ENCODE results near the gene ZNHIT1. TPM values are rescaled to one million over a fixed set of nuclear protein-coding genes. Genes with fewer than 3 reads are reported as not detected.

The ZNHIT1 gene
- polyA plus RNA-seq, 1 of the 3 experiments (the other 2 are of a cell fraction): 101 TPM

- TF ChIP-seq SMC3 (IDR thresholded peaks at IDR 0.05; ENCODE audit: low read depth, low read length): peak; percentile 83; the same call in 1 of the 2 replicates
- 0 out of 2 replicates have a peak, but pooled peaks have one; percentile 50 for TF ChIP-seq ZBTB33 (IDR thresholded peaks at IDR 0.05; ENCODE audit: borderline replicate concordance, low read depth)
- TF ChIP-seq CHD2 (IDR thresholded peaks at IDR 0.05; ENCODE audit: low read length, partially characterized antibody): peak; percentile 79
- TF ChIP-seq EZH2phosphoT487 (IDR thresholded peaks at IDR 0.05; ENCODE audit: borderline replicate concordance, low read depth): no peak
- no peak for TF ChIP-seq MEF2A (IDR thresholded peaks at IDR 0.05; ENCODE audit: borderline replicate concordance, low read depth)
- TF ChIP-seq SIN3A (IDR thresholded peaks at IDR 0.05; ENCODE audit: borderline replicate concordance, low read depth, low read length): peak; percentile 99
- TF ChIP-seq GABPA (IDR thresholded peaks at IDR 0.05; ENCODE audit: low read depth): peak; percentile 94
- peak; percentile 67 for TF ChIP-seq ELF1 (IDR thresholded peaks at IDR 0.05)
- TF ChIP-seq MXI1 (IDR thresholded peaks at IDR 0.05; ENCODE audit: low read depth, low read length): peak; percentile 98
- no peak; the same call in 1 of the 2 replicates for TF ChIP-seq RAD21 (IDR thresholded peaks at IDR 0.05; ENCODE audit: low read length)
- TF ChIP-seq MAX (IDR thresholded peaks at IDR 0.05; ENCODE audit: low read depth): peak; percentile 91
Observed at GRCh38 chr7:101244375-101245146, 26.6 kb downstream of the ZNHIT1 start, which contains the start of gene FIS1 (continued).

- H3K9me2 ChIP-seq: no peaks in the 10 kb centered on the region
- H3K9ac ChIP-seq: peak overlapping the region; percentile 68
- H3K4me2 ChIP-seq: peak overlapping the region; percentile 98
- H3K27ac ChIP-seq (ENCODE audit: low read depth in 2 of 2, low read length in 1 of 2): peak overlapping the region; percentile 80 to 93; a peak in 3 of 4 replicates
- H2AFZ ChIP-seq (ENCODE audit: low read depth): peak overlapping the region; percentile 73
- no peaks in the 10 kb centered on the region for H3K9me3 ChIP-seq
- WGBS (ENCODE audit: low lambda C conversion rate): 22% methylated on average over 32 of the region's 32 CpGs
- ChIA-PET POLR2A (interaction anchor here (0.6 to 2.2 kb wide), 6 partner anchors 10 to 87 kb away, joined by 3 to 38 read pairs (median 5); partner anchors contain the start of genes PLOD3, VGF and ZNHIT1), CTCF (interaction anchor here (0.7 to 6.0 kb wide), 22 partner anchors 13 to 355 kb away, joined by 3 to 66 read pairs (median 6); partner anchors contain the start of genes IFT22, NAT16, PLOD3 and UFSP1)
- no peaks in the 10 kb centered on the region for H3K27me3 ChIP-seq (ENCODE audit: insufficient read depth)
- H3F3A ChIP-seq (replicated peaks; ENCODE audit: insufficient read depth): peaks cover 8% of the 10 kb centered on the region
- peaks cover 7 to 14% of the 10 kb centered on the region in 2 experiments; a peak in 1 of 4 replicates for H3K4me1 ChIP-seq (ENCODE audit: control insufficient read depth in 1 of 2, insufficient read depth in 2 of 2, low read depth in 1 of 2, low read length in 1 of 2)
- H3K36me3 ChIP-seq (replicated peaks in 1 of 2; ENCODE audit: control insufficient read depth in 1 of 2, insufficient read depth in 2 of 2, low read length in 1 of 2): peaks cover 10 to 54% of the 10 kb centered on the region in 2 experiments
- peak overlapping the region; percentile 77 to 89 for H3K4me3 ChIP-seq (ENCODE audit: low read depth in 2 of 2, low read length in 1 of 2)
- no peak for DNase-seq
- peaks cover 89% of the 10 kb centered on the region for H3K79me2 ChIP-seq (ENCODE audit: insufficient read depth)
- H4K20me1 ChIP-seq (ENCODE audit: insufficient read depth): peaks cover 28% of the 10 kb centered on the region
- TF ChIP-seq FOXJ3 (CRISPR knock-in tag; IDR thresholded peaks at IDR 0.05): no peak
- no peak for TF ChIP-seq TEAD4 (IDR thresholded peaks at IDR 0.05; ENCODE audit: borderline replicate concordance, insufficient read depth)
- no peak for TF ChIP-seq IRF3 (IDR thresholded peaks at IDR 0.05; ENCODE audit: low read depth, low read length)
- TF ChIP-seq YY1 (IDR thresholded peaks at IDR 0.05; ENCODE audit: low read depth): no peak
- no peak for TF ChIP-seq GATA2 (CRISPR knock-in tag; IDR thresholded peaks at IDR 0.05)
- no peak for TF ChIP-seq SMC3 (IDR thresholded peaks at IDR 0.05; ENCODE audit: low read depth, low read length)
- no peak for TF ChIP-seq ZBTB33 (IDR thresholded peaks at IDR 0.05; ENCODE audit: borderline replicate concordance, low read depth)
- TF ChIP-seq USF1 (IDR thresholded peaks at IDR 0.05; ENCODE audit: borderline replicate concordance, low read depth): peak; percentile 78; the same call in 1 of the 2 replicates
- TF ChIP-seq NRF1 (IDR thresholded peaks at IDR 0.05; ENCODE audit: low read depth, low read length): peak; percentile 86
- TF ChIP-seq TCF12 (IDR thresholded peaks at IDR 0.05): no peak
- no peak for TF ChIP-seq CTCF (IDR thresholded peaks at IDR 0.05)
- no peak for TF ChIP-seq MEF2A (IDR thresholded peaks at IDR 0.05; ENCODE audit: borderline replicate concordance, low read depth)
- no peak for TF ChIP-seq FOSL2 (IDR thresholded peaks at IDR 0.05; ENCODE audit: borderline replicate concordance, low read depth)
Observed at GRCh38 chr7:101245147-101245668, 27.2 kb downstream of the ZNHIT1 start.
